Adrenal gland (tissue), 12 donors: Measurements from ENCODE around the gene SOX18. TPM values are rescaled to one million over a fixed set of nuclear protein-coding genes. Genes with fewer than 3 reads are reported as not detected.

Source experiments
- DNase-seq, 7 donors: peaks; one replicate each; pipeline ENCODE4 v3.0.0-alpha.2; 2019 to 2020
- H3K27ac ChIP-seq, 5 donors: fragments of 200-600 bp; sonication (generic) in 4 of 5; 1 replicate in 3 of 5; 2 replicates in 2 of 5; pipeline versions ENCODE4 v1.5.1 to v1.8.0; 2016 to 2020; ENCODE audit warnings: mild to moderate bottlenecking in 1 of 5
- H3K27me3 ChIP-seq: fragments of 200-600 bp; 2 replicates; pipeline ENCODE4 v1.8.0; 2021
- H3K36me3 ChIP-seq, 2 donors: fragments of 200-600 bp; replicated peaks in 1 of 2; 1 replicate in 1 of 2; 2 replicates in 1 of 2; pipeline versions ENCODE4 v1.5.1 to v1.8.0; 2018 to 2022
- H3K4me1 ChIP-seq, 2 donors: fragments of 200-600 bp; replicated peaks in 1 of 2; 1 replicate in 1 of 2; 2 replicates in 1 of 2; pipeline versions ENCODE4 v1.5.1 to v1.8.0; 2018 to 2021
- H3K4me3 ChIP-seq, 4 donors: fragments of 200-600 bp; sonication (generic) in 3 of 4; one replicate each; pipeline ENCODE4 v1.5.1; 2016 to 2018
- H3K9me3 ChIP-seq, 3 donors: fragments of 200-600 bp; sonication (generic) in 1 of 3; replicated peaks in 1 of 3; 1 replicate in 2 of 3; 2 replicates in 1 of 3; pipeline versions ENCODE4 v1.5.1 to v1.8.0; 2016 to 2021
- POLR2A ChIP-seq, 2 donors: fragments of 450-650 bp; IDR thresholded peaks; one replicate each; pipeline ENCODE4 v1.6.1; 2017; ENCODE audit warnings: antibody characterized with exemption in 2 of 2, mild to moderate bottlenecking in 2 of 2, moderate library complexity in 1 of 2
- WGBS, 4 donors: extraction: QIAGEN DNeasy Blood & Tissue Kit in 2 of 4; methylation state at CpG; one replicate each; pipeline versions ENCODE4 v1.1.5 to v1.1.7; 2013 to 2017; 5-methylcytosine and 5-hydroxymethylcytosine counted together
- intact Hi-C, 2 donors: fragments of 100-400 bp; cut with DNase I; formaldehyde crosslinking; loops; one replicate each; pipeline versions ENCODE4 v1.14.1 to v1.15.0; 2022 to 2023
- polyA plus RNA-seq, 3 donors: library from polyadenylated mRNA; stranded (reverse); fragments of 200-250 nt in 2 of 3; fragments of 350-450 nt in 1 of 3; fragmentation: Illumina TruSeq in 1 of 3; extraction: RNeasy Lipid Tissue Mini Kit (QIAGEN cat#74804) in 1 of 3; gene quantifications; one replicate each; pipeline ENCODE4 v1.2.3, GENCODE V29; 2013 to 2014
- total RNA-seq, 9 donors: library from RNA; depleted of rRNA in 4 of 9; stranded (reverse); fragments of >200 nt in 4 of 9; fragments of 120-200 nt in 1 of 9; fragmentation: NEBNext Ultra II Directional in 1 of 9; extraction: Animal tissue kit (Norgen Biotek cat#: 25700) in 1 of 9; gene quantifications; one replicate each; pipeline versions ENCODE4 v1.1.0 to v1.2.4, GENCODE V29; 2013 to 2023
- TF ChIP-seq, protein P1 (sequence below), 6 experiments: fragments of 450-650 bp in 4 of 6; fragments of 200-600 bp in 2 of 6; sonication (generic) in 1 of 6; IDR thresholded peaks; 1 replicate in 5 of 6; 2 replicates in 1 of 6; pipeline versions ENCODE4 v1.5.1 to v1.8.0; 2016 to 2021; ENCODE audit warnings: antibody characterized with exemption in 6 of 6, mild to moderate bottlenecking in 2 of 6, moderate library complexity in 1 of 6
- donor health status: healthy with polysubstance abuse.
- donor health status: Bipolar disorder and iron deficiency.
- donor health status: DM: yes; HTN: yes; CAD: no.
- donor health status: DM: no; HTN: no; CAD: no.
- donor health status: DM: no; HTN: no; CAD: no.
- donor health status: DM: yes; HTN: yes; CAD: no.

Gene SOX18
- total and polyA plus RNA-seq, 12 donors: 0.59 to 51.0 (median 23.3) TPM

GRCh38 chr20:64047046-64047389 is 2.4 kb downstream of the SOX18 start:
- no peaks in the 10 kb centered on the region for H3K36me3 ChIP-seq
- peaks cover 0 to 5% of the 10 kb centered on the region in 2 donors for H3K4me1 ChIP-seq
- intact Hi-C loops: loop anchor here in 1 of 2 donors (5.0 kb wide), 1 partner anchor 65 kb away; no protein-coding TSS in a partner anchor
- H3K27ac ChIP-seq: no peak overlapping the region
- no peak for DNase-seq
- H3K9me3 ChIP-seq: no peaks in the 10 kb centered on the region
- 64 to 78% (median 65%) methylated on average over 8 of the region's 8 CpGs for WGBS, 4 donors
- H3K4me3 ChIP-seq: peak overlapping the region in 1 of 4 donors; percentile 26
- H3K27me3 ChIP-seq: peaks cover 54% of the 10 kb centered on the region
- TF ChIP-seq, protein P1, sequence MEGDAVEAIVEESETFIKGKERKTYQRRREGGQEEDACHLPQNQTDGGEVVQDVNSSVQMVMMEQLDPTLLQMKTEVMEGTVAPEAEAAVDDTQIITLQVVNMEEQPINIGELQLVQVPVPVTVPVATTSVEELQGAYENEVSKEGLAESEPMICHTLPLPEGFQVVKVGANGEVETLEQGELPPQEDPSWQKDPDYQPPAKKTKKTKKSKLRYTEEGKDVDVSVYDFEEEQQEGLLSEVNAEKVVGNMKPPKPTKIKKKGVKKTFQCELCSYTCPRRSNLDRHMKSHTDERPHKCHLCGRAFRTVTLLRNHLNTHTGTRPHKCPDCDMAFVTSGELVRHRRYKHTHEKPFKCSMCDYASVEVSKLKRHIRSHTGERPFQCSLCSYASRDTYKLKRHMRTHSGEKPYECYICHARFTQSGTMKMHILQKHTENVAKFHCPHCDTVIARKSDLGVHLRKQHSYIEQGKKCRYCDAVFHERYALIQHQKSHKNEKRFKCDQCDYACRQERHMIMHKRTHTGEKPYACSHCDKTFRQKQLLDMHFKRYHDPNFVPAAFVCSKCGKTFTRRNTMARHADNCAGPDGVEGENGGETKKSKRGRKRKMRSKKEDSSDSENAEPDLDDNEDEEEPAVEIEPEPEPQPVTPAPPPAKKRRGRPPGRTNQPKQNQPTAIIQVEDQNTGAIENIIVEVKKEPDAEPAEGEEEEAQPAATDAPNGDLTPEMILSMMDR (IDR thresholded peaks at IDR 0.05): no peak
- no peak for TF ChIP-seq POLR2A (IDR thresholded peaks at IDR 0.05)

DNA sequence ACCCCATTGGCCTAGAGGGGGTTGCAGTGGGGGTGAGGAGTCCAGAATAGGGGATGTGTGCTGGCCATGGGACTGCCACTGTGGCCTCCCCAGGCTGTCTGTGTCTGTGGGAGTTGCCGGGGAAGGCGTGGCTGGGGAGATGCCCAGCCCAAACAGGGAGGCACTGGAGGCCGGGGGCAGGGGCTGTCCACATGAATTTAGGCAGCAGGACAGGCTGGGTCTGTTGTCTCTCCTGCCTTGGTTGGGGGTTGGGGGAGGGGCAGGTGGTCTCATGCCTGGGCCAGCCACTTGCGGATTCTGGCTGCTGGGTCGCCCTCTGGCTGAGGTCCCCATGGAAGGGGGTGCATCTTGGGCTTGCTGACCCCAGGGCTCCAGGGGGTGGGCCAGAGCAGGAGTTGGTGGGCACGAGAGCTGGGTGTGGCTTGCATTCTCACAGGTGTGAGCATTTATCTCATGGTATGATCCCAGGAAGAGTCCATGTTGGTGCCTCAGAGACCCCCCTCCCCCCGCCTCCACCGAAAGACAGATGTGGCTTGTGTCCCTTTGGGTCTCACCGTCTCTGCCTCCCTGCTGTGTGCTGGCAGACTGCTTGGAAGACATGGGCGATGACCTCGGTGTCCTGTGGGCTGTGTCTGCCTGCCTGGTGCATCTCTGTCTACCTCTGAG is 4.0 kb downstream of the SOX18 start:
- DNase-seq: peak in 3 of 7 donors; percentile 17 to 70 (median 57)
- TF ChIP-seq, protein P1 (IDR thresholded peaks at IDR 0.05): no peak
- TF ChIP-seq POLR2A (IDR thresholded peaks at IDR 0.05): no peak
- peaks cover 0 to 12% of the 10 kb centered on the region in 2 donors for H3K4me1 ChIP-seq
- H3K27ac ChIP-seq: peak overlapping the region in 1 of 5 donors; percentile 61
- 38 to 71% (median 65%) methylated on average over 3 to 11 of the region's 11 CpGs for WGBS, 4 donors
- no peak overlapping the region for H3K4me3 ChIP-seq
- peaks cover 57% of the 10 kb centered on the region for H3K27me3 ChIP-seq
- H3K9me3 ChIP-seq: no peaks in the 10 kb centered on the region
- intact Hi-C loops: loop anchor here in 1 of 2 donors (5.0 kb wide), 1 partner anchor 67 kb away; no protein-coding TSS in a partner anchor
- no peaks in the 10 kb centered on the region for H3K36me3 ChIP-seq

DNA sequence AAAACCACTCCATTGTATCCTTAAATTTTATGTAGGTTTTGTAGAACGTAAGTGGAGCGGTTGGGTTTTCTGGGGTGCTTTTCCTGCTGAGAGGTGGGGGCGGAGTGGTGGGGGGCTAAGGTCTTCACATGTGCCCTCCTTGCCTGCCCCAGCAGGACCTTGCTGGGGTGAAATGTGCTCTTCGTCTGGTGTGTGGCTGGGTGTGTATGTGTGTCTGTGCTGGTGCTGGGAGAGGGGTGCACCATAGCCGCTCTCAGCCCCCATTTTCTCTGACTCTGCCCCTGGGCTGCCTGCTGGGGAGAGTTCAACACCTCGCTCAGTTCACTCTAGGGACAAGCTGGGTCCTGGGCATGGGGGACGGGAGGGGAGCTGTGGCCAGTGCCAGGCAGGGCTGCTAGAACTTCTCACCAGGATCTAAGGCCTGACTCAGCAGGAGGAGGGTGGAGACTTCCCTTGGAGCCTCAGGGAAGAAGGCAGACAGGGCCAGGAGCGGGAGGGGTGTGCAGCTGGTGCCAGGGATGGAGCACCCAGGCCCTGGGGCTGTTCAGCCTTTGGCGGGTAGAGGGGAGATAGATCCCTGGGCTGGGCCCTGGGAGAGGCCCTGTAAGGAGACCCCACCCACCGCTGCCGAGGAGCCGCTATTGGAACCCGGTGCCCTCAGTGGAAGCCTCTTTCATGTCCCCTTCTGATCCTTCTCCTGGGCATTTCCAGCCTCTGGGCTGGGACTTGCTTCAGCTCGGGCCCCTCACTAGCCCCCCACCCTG is 4.8 kb downstream of the SOX18 start:
- peak overlapping the region in 1 of 5 donors; percentile 61 for H3K27ac ChIP-seq
- no peak overlapping the region for H3K4me3 ChIP-seq

DNA sequence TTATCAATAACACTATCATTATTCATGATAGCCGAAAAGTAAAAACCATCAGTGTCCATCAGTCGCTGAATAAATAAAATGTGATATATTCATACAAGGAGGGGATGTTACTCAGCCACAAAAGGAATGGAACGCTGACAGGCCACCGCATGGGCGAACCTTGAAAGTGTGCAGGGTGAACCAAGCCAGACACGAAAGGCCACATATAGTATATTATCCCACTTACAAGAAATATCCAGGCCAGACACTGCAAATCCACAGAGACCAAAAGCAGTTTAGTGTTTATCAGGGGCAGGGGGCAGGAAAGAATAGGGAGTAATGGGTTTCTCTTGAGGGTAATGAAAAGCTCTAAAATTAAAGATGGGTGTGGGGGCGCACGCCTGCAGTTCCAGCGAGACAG is 5.7 kb downstream of the SOX18 start:
- H3K4me1 ChIP-seq: peaks cover 2 to 20% of the 10 kb centered on the region in 2 donors
- intact Hi-C loops: no loop called here
- H3K4me3 ChIP-seq: no peak overlapping the region
- H3K9me3 ChIP-seq: no peaks in the 10 kb centered on the region
- H3K27ac ChIP-seq: no peak overlapping the region
- no peaks in the 10 kb centered on the region for H3K36me3 ChIP-seq
- DNase-seq: no peak
- 86 to 90% (median 88%) methylated on average over 9 of the region's 9 CpGs for whole genome bisulfite sequencing, 4 donors
- peaks cover 49% of the 10 kb centered on the region for H3K27me3 ChIP-seq
- TF ChIP-seq POLR2A (IDR thresholded peaks at IDR 0.05): no peak
- TF ChIP-seq, protein P1 (IDR thresholded peaks at IDR 0.05): no peak

More for the DNA sequence above, 4.8 kb downstream of the SOX18 start:
- WGBS, 4 donors: 61 to 68% (median 64%) methylated on average over 6 to 14 of the region's 14 CpGs
- intact Hi-C loops: loop anchor here in 1 of 2 donors (5.0 kb wide), 1 partner anchor 68 kb away; no protein-coding TSS in a partner anchor
- Histone ChIP-seq H3K36me3 (no peaks in the 10 kb centered on the region), H3K27me3 (peaks cover 54% of the 10 kb centered on the region), H3K9me3 (no peaks in the 10 kb centered on the region), H3K4me1 (peaks cover 0 to 12% of the 10 kb centered on the region in 2 donors)
- peak in 1 of 2 donors; percentile 16 for TF ChIP-seq POLR2A (IDR thresholded peaks at IDR 0.05)
- TF ChIP-seq, protein P1 (IDR thresholded peaks at IDR 0.05): no peak
- DNase-seq: peak in 3 of 7 donors; percentile 44 to 68 (median 62)
